AG04449 (cell line): ENCODE results near the gene PRKCE.

ENCODE experiments used
- CTCF ChIA-PET: fragments of 350-600 bp; formaldehyde crosslinking; extraction: SDS; loops from one replicate; lab custom pipeline; 2021; ENCODE audit warnings: antibody characterized with exemption; lab: Yijun Ruan, JAX
- POLR2A ChIA-PET: fragments of 400-600, 350-600 bp; formaldehyde crosslinking; extraction: SDS; loops from one replicate; lab custom pipeline; 2020; ENCODE audit warnings: antibody characterized with exemption, inconsistent platforms; lab: Yijun Ruan, JAX
- DNase-seq: peaks from one replicate; pipeline ENCODE4 v3.0.0-alpha.2; 2010; ENCODE audit warnings: low read depth, low spot score
- H3K4me3 ChIP-seq: 2 replicates; pipeline ENCODE4 v1.5.1; 2011; ENCODE audit warnings: low read depth, mild to moderate bottlenecking, control low read depth, low read length
- CTCF ChIP-seq: IDR thresholded peaks from one replicate; pipeline ENCODE4 v1.5.1; 2011; ENCODE audit warnings: mild to moderate bottlenecking, moderate library complexity, low read length, control low read depth, inconsistent platforms; ENCODE audit not compliant: insufficient read depth; ENCODE audit errors: missing control alignments

The PRKCE gene

GRCh38 chr2:45754131-45755010 lies 102.9 kb downstream of the PRKCE start:
- ChIA-PET CTCF (interaction anchor here (1.1 to 1.4 kb wide), 2 partner anchors 112 to 116 kb away, joined by 3 read pairs; no protein-coding TSS in a partner anchor), POLR2A (no interaction called here)
- no peak for TF ChIP-seq CTCF
- no peak overlapping the region for H3K4me3 ChIP-seq
- no peak for DNase-seq

DNA sequence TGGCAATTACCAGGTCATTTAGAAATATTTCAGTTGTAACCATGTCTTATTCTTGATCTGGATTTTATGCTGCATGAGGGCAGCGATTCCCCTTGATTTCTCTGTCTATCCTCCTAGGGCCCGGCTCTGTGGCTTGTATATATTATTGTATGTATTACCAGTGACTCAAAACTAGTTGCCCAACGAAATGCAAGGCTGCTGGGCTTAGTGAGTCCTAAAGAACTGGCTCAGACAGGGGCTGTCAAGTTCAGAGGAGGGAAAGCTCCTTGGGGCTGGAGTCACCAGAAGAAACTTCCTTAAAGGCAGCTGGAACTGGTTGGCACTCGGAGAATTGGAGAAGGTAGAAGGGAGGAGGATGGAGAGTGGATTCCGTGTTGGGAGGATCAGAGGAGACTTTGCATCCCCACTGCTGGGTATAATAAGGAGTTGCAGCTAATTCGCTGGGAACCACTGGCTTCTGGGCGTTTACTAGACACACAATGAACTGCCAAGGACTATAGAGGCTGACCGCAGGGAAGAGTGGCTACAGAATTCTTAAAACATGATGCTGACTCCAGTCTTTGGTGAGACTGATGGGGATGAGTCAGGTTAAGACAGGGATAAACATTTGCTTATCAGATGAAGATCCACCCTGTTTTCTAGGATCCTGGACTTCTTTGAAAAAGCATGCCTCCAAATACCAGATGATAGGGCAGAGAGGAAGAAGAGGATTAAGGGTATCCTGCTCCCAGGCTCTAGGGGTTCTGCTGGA lies 104.3 kb downstream of the PRKCE start:
- peak; percentile 75 for DNase-seq
- no peak for TF ChIP-seq CTCF
- ChIA-PET POLR2A (interaction anchor here (0.6 to 1.1 kb wide), 3 partner anchors 104 to 238 kb away, joined by 3 to 4 read pairs (median 3); partner anchors contain the start of gene PRKCE), CTCF (interaction anchor here (0.9 to 1.7 kb wide), 3 partner anchors 23 to 113 kb away, joined by 3 to 4 read pairs (median 3); no protein-coding TSS in a partner anchor)
- no peak overlapping the region; the same call in 1 of the 2 replicates for H3K4me3 ChIP-seq

DNA sequence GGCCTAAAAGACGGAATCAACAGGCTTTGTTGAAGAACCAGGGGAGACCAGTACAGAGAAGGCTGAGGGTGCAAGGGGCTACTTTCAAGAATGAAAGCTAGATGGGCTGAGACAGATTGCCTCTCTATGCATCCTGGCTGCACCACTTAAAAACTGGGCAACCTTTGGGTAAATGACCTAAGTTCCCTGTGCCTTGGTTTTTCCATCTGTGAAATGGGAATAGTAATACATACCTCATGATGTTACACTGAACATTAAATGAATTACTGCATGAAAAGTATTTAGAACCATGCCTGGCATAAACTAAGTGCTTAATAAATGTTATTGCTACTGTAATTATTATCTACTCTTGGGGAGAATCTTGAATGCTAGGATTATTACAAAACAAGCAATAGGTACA lies 106.5 kb downstream of the PRKCE start:
- no peak for DNase-seq
- H3K4me3 ChIP-seq, result no peak overlapping the region
- no peak for TF ChIP-seq CTCF
- ChIA-PET CTCF (interaction anchor here (1.1 to 3.5 kb wide), 4 partner anchors 9 to 108 kb away, joined by 3 to 24 read pairs (median 8); no protein-coding TSS in a partner anchor), POLR2A (no interaction called here)

DNA sequence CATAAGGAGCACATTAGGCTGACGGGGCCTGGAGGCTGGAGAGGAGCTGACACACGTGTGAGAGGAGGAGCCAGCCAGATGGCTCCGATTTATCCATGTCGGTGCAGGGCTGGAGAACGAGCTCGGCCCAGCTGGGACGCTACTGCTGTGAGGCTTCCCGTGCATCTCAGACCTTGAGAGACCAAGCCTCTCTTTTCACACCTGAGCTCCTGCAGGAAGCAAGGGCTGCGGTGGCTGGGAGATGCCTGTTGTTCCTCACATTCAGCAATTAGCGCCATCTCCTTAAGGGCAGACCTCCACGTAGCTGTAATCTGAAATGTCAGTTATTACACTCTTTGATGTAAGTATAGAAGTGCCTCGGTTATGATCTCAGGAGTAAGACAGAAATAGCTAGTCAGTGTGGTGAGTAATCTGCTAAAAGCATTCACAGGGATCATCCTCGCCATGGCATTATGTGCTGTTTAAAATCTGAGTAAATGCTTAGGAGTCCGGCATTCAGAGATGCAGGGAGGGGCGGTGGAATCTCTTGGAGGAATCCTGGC lies 107.9 kb downstream of the PRKCE start:
- peak; percentile 57 for DNase-seq
- TF ChIP-seq CTCF, result no peak
- ChIA-PET POLR2A (no interaction called here), CTCF (interaction anchor here (0.9 to 3.5 kb wide), 5 partner anchors 9 to 109 kb away, joined by 3 to 24 read pairs (median 6); no protein-coding TSS in a partner anchor)
- H3K4me3 ChIP-seq, result peak overlapping the region; percentile 45

GRCh38 chr2:45761635-45762034 lies 110.2 kb downstream of the PRKCE start:
- H3K4me3 ChIP-seq, result no peak overlapping the region
- TF ChIP-seq CTCF, result no peak
- ChIA-PET POLR2A (no interaction called here), CTCF (interaction anchor here (0.7 to 1.6 kb wide), 5 partner anchors 9 to 112 kb away, joined by 3 to 5 read pairs (median 3); no protein-coding TSS in a partner anchor)
- DNase-seq, result no peak
